Gastrocnemius medialis (tissue), 4 donors: ENCODE measurements around the gene WIF1.

Source experiments
- POLR2A ChIP-seq, 2 donors: fragments of 450-650 bp; IDR thresholded peaks; one replicate each; pipeline ENCODE4 v1.6.1; 2017; ENCODE audit warnings: antibody characterized with exemption in 2 of 2, mild to moderate bottlenecking in 2 of 2, moderate library complexity in 2 of 2
- TF ChIP-seq, protein P1 (sequence below), 5 experiments: fragments of 450-650 bp in 3 of 5; fragments of 200-600 bp in 2 of 5; sonication (generic) in 2 of 5; IDR thresholded peaks in 4 of 5; conservative IDR thresholded peaks in 1 of 5; 1 replicate in 4 of 5; 2 replicates in 1 of 5; pipeline ENCODE4 v1.5.1; 2016 to 2019; ENCODE audit warnings: antibody characterized with exemption in 5 of 5, mild to moderate bottlenecking in 3 of 5, moderate library complexity in 3 of 5

DNA sequence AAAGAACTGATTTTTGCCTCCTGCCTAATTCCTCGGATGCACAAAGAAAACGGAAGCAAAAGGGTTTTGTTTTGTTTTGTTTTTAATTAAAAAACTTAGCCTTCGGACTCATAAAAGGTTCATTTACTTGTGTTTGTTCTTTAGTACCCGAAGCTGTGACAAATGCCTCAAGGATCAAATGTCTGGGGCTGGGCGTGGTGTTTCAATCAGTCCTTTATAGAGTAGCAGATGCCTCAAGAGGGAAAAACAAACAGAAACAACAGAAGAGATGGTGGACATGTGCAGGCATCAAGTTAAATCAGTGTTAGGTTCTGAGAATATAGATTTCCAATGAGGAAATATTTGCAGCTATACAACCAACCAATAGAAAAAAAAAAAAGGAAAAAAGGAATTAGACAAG, 1.6 kb upstream of the WIF1 start:
- TF ChIP-seq, protein P1, sequence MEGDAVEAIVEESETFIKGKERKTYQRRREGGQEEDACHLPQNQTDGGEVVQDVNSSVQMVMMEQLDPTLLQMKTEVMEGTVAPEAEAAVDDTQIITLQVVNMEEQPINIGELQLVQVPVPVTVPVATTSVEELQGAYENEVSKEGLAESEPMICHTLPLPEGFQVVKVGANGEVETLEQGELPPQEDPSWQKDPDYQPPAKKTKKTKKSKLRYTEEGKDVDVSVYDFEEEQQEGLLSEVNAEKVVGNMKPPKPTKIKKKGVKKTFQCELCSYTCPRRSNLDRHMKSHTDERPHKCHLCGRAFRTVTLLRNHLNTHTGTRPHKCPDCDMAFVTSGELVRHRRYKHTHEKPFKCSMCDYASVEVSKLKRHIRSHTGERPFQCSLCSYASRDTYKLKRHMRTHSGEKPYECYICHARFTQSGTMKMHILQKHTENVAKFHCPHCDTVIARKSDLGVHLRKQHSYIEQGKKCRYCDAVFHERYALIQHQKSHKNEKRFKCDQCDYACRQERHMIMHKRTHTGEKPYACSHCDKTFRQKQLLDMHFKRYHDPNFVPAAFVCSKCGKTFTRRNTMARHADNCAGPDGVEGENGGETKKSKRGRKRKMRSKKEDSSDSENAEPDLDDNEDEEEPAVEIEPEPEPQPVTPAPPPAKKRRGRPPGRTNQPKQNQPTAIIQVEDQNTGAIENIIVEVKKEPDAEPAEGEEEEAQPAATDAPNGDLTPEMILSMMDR (IDR thresholded peaks at IDR 0.05 in 4 of 5, conservative IDR thresholded peaks at IDR 0.05 in 1 of 5) = no peak
- no peak for TF ChIP-seq POLR2A (IDR thresholded peaks at IDR 0.05)
